Uterus (tissue), 4 donors: ENCODE data around the gene ACOXL. TPM values are rescaled to one million over a fixed set of nuclear protein-coding genes. Genes with fewer than 3 reads are reported as not detected.

Experiments used
- DNase-seq, 2 donors: peaks; one replicate each; pipeline ENCODE4 v3.0.0-alpha.2; 2019 to 2020
- H3K27ac ChIP-seq, 2 donors: fragments of 200-600 bp; sonication (generic); 1 replicate in 1 of 2; 2 replicates in 1 of 2; pipeline ENCODE4 v1.5.1; 2016 to 2018
- H3K27me3 ChIP-seq, 2 donors: fragments of 200-600 bp; sonication (generic); one replicate each; pipeline ENCODE4 v1.5.1; 2018 to 2019; ENCODE audit warnings: control low read depth in 1 of 2
- H3K36me3 ChIP-seq, 2 donors: fragments of 200-600 bp; sonication (generic); one replicate each; pipeline ENCODE4 v1.5.1; 2019; ENCODE audit warnings: control low read depth in 1 of 2
- H3K4me1 ChIP-seq, 2 donors: fragments of 200-600 bp; sonication (generic); one replicate each; pipeline ENCODE4 v1.5.1; 2018 to 2019; ENCODE audit warnings: control low read depth in 1 of 2
- H3K4me3 ChIP-seq, 2 donors: fragments of 200-600 bp; sonication (generic); 1 replicate in 1 of 2; 2 replicates in 1 of 2; pipeline ENCODE4 v1.5.1; 2018 to 2019; ENCODE audit warnings: mild to moderate bottlenecking in 1 of 2
- H3K9me3 ChIP-seq, 2 donors: fragments of 200-600 bp; sonication (generic); one replicate each; pipeline ENCODE4 v1.5.1; 2019; ENCODE audit warnings: control low read depth in 1 of 2
- POLR2A ChIP-seq, 2 donors: fragments of 450-650 bp; IDR thresholded peaks; one replicate each; pipeline ENCODE4 v1.6.1; 2016; ENCODE audit warnings: antibody characterized with exemption in 2 of 2, mild to moderate bottlenecking in 1 of 2, moderate library complexity in 1 of 2
- intact Hi-C: fragments of 100-400 bp; cut with DNase I; formaldehyde crosslinking; loops from one replicate; pipeline ENCODE4 v1.15.1; 2023; ENCODE audit warnings: low total_unique reads
- total RNA-seq, 4 donors: library from RNA; depleted of rRNA in 3 of 4; stranded (reverse); fragments of >200 nt in 3 of 4; gene quantifications; one replicate each; pipeline versions ENCODE4 v1.1.0 to v1.2.4, GENCODE V29; 2014 to 2023
- TF ChIP-seq, protein P1 (sequence below), 4 experiments: fragments of 200-600 bp in 2 of 4; fragments of 450-650 bp in 2 of 4; sonication (generic) in 2 of 4; IDR thresholded peaks; one replicate each; pipeline ENCODE4 v1.5.1; 2016 to 2019; ENCODE audit warnings: antibody characterized with exemption in 4 of 4, mild to moderate bottlenecking in 2 of 4, moderate library complexity in 1 of 4
- donor health status: DM: yes; HTN: yes; CAD: no.

Gene ACOXL
- total RNA-seq, 4 donors from 2014 or later = 0.18 to 0.41 TPM; not detected in 2

DNA sequence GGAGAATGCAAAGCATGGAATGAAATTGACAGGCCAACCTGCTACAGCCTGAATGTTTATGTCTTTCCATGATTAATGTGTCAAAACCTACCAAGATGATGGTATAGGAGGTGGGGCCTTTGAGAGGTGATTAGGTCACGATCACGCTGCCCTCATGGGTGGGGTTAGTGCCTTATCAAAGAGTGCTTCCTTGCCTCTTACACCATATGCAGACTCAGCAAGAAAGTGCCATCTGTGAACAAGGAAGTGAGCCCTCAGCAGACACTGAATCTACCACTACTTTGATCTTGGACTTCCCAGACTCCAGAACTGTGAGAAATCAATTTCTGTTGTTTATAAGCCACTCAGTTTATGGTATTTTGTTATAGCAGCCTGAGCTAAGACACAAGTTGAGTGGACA lies 240.9 kb downstream of the ACOXL start:
- no peaks in the 10 kb centered on the region for H3K4me1 ChIP-seq
- intact Hi-C loops = no loop called here
- peaks cover 0 to 1% of the 10 kb centered on the region in 2 donors for H3K36me3 ChIP-seq
- no peaks in the 10 kb centered on the region for H3K9me3 ChIP-seq
- H3K27me3 ChIP-seq = no peaks in the 10 kb centered on the region
- TF ChIP-seq, protein P1, sequence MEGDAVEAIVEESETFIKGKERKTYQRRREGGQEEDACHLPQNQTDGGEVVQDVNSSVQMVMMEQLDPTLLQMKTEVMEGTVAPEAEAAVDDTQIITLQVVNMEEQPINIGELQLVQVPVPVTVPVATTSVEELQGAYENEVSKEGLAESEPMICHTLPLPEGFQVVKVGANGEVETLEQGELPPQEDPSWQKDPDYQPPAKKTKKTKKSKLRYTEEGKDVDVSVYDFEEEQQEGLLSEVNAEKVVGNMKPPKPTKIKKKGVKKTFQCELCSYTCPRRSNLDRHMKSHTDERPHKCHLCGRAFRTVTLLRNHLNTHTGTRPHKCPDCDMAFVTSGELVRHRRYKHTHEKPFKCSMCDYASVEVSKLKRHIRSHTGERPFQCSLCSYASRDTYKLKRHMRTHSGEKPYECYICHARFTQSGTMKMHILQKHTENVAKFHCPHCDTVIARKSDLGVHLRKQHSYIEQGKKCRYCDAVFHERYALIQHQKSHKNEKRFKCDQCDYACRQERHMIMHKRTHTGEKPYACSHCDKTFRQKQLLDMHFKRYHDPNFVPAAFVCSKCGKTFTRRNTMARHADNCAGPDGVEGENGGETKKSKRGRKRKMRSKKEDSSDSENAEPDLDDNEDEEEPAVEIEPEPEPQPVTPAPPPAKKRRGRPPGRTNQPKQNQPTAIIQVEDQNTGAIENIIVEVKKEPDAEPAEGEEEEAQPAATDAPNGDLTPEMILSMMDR (IDR thresholded peaks at IDR 0.05) = no peak
- no peak for TF ChIP-seq POLR2A (IDR thresholded peaks at IDR 0.05)
- no peak for DNase-seq
- no peak overlapping the region for H3K4me3 ChIP-seq
- no peak overlapping the region for H3K27ac ChIP-seq

DNA sequence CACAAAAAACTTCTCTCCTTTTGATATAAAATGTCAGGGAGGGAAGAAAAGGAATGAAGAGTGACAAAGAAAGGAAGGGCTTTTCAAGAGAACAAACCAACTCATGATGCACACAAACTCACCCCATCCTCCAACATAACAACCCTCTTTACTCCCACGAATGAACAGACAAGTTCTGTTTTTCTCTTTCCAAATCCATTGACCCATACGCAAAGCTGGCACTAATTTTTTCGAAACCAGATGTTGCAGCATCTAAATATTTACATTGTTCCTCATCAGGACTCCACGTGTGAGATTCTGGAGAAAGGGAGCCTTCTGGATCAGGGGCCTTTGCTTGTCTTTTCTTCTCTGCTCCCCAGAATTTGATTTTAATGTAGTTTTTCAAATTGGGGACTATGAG lies 245.0 kb downstream of the ACOXL start:
- no peak for DNase-seq
- Histone ChIP-seq H3K4me3 (no peak overlapping the region), H3K9me3 (no peaks in the 10 kb centered on the region), H3K4me1 (no peaks in the 10 kb centered on the region), H3K27me3 (no peaks in the 10 kb centered on the region), H3K36me3 (no peaks in the 10 kb centered on the region), H3K27ac (no peak overlapping the region)
- intact Hi-C loops = no loop called here
- TF ChIP-seq, protein P1 (IDR thresholded peaks at IDR 0.05) = no peak
- TF ChIP-seq POLR2A (IDR thresholded peaks at IDR 0.05) = no peak

DNA sequence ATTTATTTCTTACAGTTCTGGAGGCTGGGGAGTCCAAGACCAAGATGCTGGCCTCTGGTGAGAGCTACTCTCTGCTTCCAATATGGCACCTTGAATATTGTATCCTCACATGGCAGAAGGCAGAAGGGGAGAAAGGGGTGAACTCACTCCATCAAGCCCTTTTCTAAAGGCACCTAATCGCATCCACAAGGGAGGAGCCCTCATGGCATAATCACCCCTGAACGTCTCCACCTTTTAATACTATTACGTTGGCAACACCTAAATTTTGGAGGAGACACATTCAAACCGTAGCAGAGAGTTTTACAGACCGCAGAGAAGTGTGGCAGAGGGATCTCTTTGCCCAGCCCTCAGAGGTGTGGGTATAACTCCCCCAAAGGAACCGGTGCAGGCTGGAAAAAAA lies 245.8 kb downstream of the ACOXL start:
- no peak for DNase-seq
- intact Hi-C loops = no loop called here
- Histone ChIP-seq H3K27ac (no peak overlapping the region), H3K9me3 (no peaks in the 10 kb centered on the region), H3K4me1 (no peaks in the 10 kb centered on the region), H3K27me3 (no peaks in the 10 kb centered on the region), H3K4me3 (no peak overlapping the region), H3K36me3 (no peaks in the 10 kb centered on the region)
- TF ChIP-seq, protein P1 (IDR thresholded peaks at IDR 0.05) = no peak
- no peak for TF ChIP-seq POLR2A (IDR thresholded peaks at IDR 0.05)

DNA sequence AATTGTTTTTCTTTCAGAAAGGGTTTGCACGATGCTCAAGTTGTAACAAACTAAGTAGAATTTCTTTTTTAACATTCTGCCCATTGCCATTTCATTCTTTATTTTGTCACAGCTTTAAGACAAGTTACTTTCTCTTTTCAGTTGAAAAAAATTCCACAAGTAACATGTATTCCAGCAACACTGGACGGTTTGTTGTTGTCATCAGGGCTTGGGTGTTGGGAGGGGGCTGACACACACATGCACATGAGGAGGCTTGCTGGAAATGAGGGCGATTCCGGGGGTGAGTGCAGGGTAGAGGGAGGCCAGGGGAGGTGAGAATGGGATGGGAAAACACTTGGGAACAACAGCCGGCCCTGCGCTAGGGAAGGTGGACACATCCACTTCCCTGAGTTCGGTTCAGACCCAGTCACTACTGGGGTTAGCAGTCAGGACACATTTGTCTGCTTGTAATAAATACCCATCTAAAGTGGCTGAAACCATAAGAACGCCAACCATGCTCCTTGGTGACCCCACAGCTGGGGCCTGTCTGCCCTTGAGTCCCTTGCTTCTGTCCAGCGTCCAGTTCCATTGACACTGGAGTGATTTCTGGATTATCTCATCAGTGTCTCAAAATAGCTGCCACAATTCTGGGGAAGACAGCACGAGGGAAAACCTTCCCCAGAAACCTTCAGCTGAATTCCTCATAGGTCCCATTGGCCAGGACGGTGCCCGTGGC lies 246.5 kb downstream of the ACOXL start:
- no peak for DNase-seq
- no peaks in the 10 kb centered on the region for H3K4me1 ChIP-seq
- TF ChIP-seq, protein P1 (IDR thresholded peaks at IDR 0.05) = no peak
- no peak for TF ChIP-seq POLR2A (IDR thresholded peaks at IDR 0.05)
- intact Hi-C loops = no loop called here
- no peaks in the 10 kb centered on the region for H3K9me3 ChIP-seq
- H3K4me3 ChIP-seq = no peak overlapping the region
- H3K27ac ChIP-seq = no peak overlapping the region
- H3K27me3 ChIP-seq = no peaks in the 10 kb centered on the region
- H3K36me3 ChIP-seq = no peaks in the 10 kb centered on the region

DNA sequence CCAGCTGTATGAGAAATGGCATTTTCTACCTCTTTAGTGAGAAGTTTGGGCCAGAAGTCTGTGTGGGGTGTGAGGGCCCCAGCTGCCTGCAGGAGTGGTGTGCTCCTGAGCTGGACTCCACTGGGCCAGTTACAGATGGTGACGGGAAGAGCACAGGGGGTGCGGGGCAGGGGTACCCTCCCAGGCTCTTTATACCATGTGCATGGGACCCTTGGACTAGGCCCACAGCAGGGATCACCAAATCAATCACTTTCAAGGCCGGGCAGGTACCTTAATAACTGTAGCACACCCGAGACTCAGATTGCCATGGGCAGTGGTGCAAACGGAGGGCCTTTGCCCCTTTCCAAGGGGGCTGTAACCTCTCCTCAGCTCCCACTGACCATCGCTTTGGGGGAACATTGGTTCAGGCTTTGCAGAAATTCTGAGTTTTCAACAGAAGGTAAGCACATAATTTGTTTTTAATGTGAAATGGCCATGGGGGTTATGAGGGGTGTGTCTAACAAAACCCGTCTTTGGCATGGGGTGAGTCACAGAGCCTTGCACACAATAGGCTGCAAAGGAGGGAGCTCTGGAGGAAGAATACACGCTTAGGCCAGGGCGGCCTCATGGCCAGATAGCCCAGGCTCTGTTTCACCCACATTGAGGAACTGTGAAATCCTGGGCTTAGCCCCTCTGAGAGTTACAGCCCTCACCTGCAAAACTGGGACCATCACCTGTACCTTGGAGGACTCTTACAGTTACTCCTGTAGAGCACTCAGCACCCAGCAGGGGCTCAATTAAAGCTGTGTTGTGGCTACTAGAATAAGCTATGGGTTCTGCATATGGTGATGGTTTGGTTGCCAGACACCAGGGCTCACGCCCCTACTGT lies 247.3 kb downstream of the ACOXL start:
- intact Hi-C loops = no loop called here
- no peak overlapping the region for H3K27ac ChIP-seq

More for the DNA sequence above, 247.3 kb downstream of the ACOXL start:
- DNase-seq = no peak
- Histone ChIP-seq H3K9me3 (no peaks in the 10 kb centered on the region), H3K27me3 (no peaks in the 10 kb centered on the region), H3K4me1 (no peaks in the 10 kb centered on the region), H3K36me3 (no peaks in the 10 kb centered on the region), H3K4me3 (no peak overlapping the region)
- TF ChIP-seq, protein P1 (IDR thresholded peaks at IDR 0.05) = no peak
- no peak for TF ChIP-seq POLR2A (IDR thresholded peaks at IDR 0.05)
